AG04449 (cell line): ENCODE measurements around the gene CDX2.

Source experiments
- CTCF ChIA-PET: fragments of 350-600 bp; formaldehyde crosslinking; extraction: SDS; loops from one replicate; lab custom pipeline; 2021; ENCODE audit warnings: antibody characterized with exemption; lab: Yijun Ruan, JAX
- POLR2A ChIA-PET: fragments of 400-600, 350-600 bp; formaldehyde crosslinking; extraction: SDS; loops from one replicate; lab custom pipeline; 2020; ENCODE audit warnings: antibody characterized with exemption, inconsistent platforms; lab: Yijun Ruan, JAX
- DNase-seq: peaks from one replicate; pipeline ENCODE4 v3.0.0-alpha.2; 2010; ENCODE audit warnings: low read depth, low spot score
- H3K4me3 ChIP-seq: 2 replicates; pipeline ENCODE4 v1.5.1; 2011; ENCODE audit warnings: low read depth, mild to moderate bottlenecking, control low read depth, low read length
- TF ChIP-seq, protein P1 (sequence below): IDR thresholded peaks from one replicate; pipeline ENCODE4 v1.5.1; 2011; ENCODE audit warnings: mild to moderate bottlenecking, moderate library complexity, low read length, control low read depth, inconsistent platforms; ENCODE audit not compliant: insufficient read depth; ENCODE audit errors: missing control alignments

CDX2 gene

DNA sequence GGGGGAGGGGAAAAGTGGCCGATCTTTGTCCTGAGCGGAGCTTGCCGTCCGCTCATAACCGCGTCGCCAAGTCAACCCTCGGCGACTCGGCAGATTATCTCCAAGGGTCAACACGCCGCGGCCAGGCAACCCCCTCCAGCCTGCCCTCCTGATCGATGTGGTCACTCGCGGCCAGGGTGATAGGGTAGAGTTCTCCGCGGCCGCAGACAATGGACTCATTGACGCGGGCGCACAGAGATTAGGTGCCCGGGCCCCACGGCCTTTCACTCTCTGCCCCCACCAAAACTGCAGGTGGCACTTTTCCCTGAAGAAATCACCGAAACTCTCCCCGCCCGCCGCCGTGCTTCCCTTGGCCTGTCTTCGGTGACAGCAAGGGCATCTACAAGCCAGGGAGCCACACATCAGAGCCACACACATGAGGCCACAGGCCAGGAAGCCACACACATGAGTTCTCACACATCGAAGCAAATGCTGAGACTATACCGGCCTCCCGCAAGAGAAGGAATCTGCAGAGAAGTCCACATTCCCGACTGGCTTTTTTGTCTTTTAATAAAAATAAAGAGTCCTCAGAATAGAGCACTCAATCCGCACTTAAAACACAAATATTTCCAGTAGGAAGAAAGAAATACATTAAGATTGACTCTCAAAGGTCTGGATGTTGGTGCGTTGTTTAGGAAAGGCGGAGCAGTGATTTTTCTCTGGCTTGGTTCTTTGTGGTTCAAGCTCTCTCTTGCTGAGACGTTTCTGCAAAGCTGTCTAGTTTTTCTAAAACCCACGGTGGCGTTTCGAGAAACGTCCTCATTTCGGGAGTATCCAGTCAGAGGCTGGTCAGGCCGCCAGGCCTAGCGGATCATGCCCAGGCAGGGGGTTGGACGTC, 50.8 kb downstream of the CDX2 start:
- POLR2A ChIA-PET: no interaction called here
- TF ChIP-seq, protein P1, sequence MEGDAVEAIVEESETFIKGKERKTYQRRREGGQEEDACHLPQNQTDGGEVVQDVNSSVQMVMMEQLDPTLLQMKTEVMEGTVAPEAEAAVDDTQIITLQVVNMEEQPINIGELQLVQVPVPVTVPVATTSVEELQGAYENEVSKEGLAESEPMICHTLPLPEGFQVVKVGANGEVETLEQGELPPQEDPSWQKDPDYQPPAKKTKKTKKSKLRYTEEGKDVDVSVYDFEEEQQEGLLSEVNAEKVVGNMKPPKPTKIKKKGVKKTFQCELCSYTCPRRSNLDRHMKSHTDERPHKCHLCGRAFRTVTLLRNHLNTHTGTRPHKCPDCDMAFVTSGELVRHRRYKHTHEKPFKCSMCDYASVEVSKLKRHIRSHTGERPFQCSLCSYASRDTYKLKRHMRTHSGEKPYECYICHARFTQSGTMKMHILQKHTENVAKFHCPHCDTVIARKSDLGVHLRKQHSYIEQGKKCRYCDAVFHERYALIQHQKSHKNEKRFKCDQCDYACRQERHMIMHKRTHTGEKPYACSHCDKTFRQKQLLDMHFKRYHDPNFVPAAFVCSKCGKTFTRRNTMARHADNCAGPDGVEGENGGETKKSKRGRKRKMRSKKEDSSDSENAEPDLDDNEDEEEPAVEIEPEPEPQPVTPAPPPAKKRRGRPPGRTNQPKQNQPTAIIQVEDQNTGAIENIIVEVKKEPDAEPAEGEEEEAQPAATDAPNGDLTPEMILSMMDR: no peak
- no peak for DNase-seq
- H3K4me3 ChIP-seq: no peak overlapping the region
- CTCF ChIA-PET: no interaction called here

DNA sequence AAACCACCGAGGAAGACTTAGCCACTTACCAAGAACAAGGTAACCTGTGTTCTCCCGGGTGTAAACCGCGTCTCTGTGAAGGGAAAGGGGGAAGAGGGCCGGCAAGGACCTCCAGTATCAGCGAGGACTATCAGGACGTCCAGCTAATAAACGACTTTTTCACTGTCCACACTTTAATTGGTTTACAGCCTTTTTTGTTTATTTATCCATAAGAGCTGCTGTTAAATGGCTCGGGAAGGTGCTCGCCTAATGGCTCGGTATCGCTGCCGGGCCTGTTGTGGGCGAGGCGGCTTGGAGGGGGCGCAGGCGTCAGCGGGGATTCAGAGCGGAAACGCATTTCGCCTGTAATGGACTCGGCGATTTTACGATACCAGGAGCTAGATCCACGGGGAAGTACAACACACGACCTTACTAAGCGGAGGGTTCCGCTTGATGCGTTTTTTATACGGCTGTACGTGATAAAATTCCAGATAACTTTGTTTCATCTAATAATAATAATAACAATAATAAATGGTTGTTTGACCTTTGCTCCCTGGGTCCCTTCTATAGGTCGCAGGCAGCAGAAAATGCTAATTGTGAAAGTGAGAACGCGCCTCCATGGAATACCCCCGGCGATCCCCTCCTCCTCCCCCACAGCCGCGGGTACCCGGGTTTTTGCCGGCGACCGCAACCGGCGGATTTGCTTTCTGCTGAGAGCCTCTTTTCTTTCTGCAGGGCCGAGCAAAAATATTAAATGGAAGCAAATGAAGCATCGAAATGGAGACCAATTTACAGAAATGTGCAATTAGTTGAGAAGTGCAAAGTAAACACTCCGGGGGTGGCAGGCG, 51.8 kb downstream of the CDX2 start:
- DNase-seq: no peak
- ChIA-PET CTCF (no interaction called here), POLR2A (no interaction called here)
- TF ChIP-seq, protein P1: no peak
- H3K4me3 ChIP-seq: no peak overlapping the region

DNA sequence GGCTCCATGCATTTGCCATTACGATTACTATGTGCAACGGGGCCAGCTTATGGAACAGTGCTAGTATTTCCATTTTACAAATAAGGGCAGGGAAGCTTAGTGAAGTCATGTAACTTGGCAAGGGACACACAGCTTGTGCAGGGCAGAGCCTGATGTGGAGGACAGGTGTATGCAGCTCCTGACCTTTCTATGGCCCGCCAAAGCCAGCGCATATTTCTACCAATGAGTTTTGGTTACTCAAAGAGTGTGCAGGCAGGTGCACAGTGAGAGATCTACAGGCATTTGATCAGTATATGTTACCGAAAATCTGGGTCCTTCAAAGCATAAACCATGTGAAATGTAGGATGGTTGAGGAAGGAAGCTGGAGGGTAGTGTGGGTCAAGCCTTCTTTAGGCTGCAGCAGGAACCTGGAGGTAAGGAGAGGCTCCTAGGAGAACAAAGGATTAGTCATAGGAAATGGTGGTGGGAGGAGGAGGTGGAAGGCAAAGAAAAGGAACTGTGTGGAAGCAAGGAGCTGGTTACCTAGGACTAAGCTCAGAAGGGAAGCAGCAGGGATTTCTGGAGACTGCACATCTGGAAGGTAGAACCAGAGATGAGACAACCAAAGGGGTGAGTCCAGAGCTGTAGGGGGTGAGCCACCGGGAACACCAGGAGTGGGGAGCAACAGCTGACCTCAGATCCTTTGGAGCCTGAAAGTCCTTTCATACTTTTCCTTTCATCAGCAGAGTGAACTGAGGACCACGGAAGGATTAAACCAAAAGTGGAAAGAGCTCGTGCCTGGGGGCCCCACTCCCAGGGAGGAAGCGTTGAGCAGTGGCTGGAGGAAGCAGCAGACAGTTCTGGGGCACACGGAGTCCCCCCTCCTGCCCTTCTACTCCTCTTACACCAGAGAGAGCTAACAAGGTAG, 53.6 kb downstream of the CDX2 start:
- ChIA-PET CTCF (interaction anchor here (0.9 to 1.5 kb wide), 4 partner anchors 68 to 553 kb away, joined by 3 to 8 read pairs (median 3); no protein-coding TSS in a partner anchor), POLR2A (no interaction called here)
- DNase-seq: no peak
- TF ChIP-seq, protein P1: no peak
- no peak overlapping the region for H3K4me3 ChIP-seq

DNA sequence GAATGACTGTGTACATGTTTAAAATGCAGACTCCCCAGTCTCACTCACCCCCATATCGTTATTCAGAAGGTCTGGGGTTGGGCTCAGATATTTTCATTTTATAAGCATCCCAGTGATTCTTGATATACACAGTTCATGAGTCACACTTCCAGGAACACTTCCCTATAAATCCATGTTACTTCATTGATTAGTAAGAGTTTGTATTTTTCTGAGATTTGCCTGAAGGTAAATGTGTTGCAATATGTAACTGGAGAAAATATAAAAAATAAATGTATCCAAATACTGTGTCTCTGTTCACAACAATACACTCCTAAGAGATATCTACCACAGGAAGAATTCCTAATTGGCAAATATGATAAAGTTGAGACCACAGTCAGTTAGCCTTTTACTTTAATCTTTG, 56.0 kb downstream of the CDX2 start:
- no peak for DNase-seq
- no peak overlapping the region for H3K4me3 ChIP-seq
- ChIA-PET POLR2A (no interaction called here), CTCF (no interaction called here)
- TF ChIP-seq, protein P1: no peak

DNA sequence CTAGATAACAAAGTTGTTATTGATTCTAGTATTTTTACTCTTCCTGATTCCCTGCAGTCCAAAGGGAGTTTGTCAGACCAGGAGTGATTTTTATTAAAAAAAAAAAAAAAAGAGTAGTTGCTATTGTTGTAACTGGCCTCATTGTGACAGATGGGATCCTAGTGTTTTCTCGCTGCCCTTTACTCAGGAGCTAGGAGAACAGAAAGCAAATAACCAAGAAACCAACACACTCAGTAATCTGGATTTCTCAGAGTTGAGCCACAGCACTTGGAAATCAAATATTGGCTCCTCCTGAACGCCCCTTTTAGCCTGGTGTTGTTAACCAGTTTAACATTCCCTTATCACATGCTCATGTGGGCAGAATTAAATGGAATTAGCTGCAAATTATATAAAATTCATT, 57.6 kb downstream of the CDX2 start:
- H3K4me3 ChIP-seq: no peak overlapping the region
- POLR2A ChIA-PET: no interaction called here
- TF ChIP-seq, protein P1: no peak
- no peak for DNase-seq
- CTCF ChIA-PET: interaction anchor here (0.8 to 1.2 kb wide), 3 partner anchors 10 to 86 kb away, joined by 3 to 5 read pairs (median 3); no protein-coding TSS in a partner anchor
